ENCODE measurements around the gene PLPPR5.
"Not testable (repeated sequence)": the region's sequence is repeated elsewhere in the genome, so short reads cannot be mapped to it uniquely, and the experiment has no call there.

Gene PLPPR5, protein sequence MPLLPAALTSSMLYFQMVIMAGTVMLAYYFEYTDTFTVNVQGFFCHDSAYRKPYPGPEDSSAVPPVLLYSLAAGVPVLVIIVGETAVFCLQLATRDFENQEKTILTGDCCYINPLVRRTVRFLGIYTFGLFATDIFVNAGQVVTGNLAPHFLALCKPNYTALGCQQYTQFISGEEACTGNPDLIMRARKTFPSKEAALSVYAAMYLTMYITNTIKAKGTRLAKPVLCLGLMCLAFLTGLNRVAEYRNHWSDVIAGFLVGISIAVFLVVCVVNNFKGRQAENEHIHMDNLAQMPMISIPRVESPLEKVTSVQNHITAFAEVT

DNA sequence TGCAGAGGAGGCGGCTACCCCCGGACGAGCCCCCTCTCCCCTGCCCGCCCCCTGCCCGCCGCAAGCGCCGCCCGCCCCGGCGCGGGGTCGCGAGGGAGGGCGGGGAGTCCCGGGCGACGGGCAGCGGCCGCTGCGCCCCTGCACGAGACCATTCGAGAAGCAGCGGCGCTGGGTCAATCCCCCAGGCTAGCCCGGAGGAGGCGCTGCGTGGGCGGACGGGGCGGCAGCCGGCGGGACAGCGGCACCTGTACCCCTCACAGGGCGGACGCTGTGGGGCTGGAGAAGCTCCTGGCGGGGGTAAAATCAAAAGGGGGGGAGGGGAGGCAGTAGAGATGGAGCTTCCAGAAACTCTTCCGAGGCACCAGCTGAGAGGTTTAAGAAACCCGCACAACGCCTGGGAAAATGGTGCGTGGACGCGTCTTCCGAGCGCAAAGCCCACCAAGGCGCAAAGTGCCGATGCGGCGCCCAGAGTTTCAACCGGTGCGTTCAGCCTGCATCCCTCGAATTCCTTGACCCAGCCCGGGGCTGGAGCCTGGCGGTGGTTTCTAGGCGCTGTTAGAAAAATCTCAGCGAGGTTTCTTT, at the start of gene PLPPR5:
Gene PLPPR5 (minus strand): TSS at position 1 of the 582 bp plus-strand sequence. CDS start 190 bp downstream, outside the sequence.
- DNase-seq (ENCODE audit: low read depth in 2 of 2), result no peak

DNA sequence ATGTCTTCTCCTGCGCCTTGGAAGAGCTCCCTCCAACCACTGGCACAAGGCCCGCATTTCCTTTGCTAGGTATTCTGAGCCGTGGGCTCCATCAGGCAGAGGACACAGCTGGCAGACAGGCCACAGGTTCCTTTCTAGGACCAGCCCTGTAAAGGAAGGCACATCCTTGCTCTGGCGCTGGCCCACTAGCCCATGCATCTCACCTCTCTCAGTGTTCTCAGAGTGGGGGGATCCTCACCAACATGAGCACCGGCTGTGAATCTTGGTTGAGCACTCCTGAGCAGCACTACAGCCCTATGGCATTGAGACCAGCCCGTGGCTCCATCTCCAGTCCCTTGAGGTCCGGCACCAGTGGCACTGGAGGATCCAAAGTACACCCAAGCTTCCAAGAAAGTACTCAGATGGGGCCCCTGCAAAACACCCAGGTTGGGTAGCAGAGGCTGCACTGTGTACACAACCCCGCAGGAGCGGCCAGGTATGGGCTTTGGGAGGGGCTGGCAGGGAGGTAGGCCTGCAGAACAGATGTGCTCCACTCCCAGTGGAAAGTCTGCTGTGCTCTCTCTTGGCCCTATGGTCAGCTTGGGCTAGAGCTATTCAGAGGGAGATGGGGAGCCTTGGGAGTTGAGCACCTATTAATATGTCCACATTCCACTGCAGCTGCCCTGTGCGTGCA, 47.1 kb upstream of the PLPPR5 start:
- DNase-seq (ENCODE audit: low read depth in 2 of 2), result no peak

DNA sequence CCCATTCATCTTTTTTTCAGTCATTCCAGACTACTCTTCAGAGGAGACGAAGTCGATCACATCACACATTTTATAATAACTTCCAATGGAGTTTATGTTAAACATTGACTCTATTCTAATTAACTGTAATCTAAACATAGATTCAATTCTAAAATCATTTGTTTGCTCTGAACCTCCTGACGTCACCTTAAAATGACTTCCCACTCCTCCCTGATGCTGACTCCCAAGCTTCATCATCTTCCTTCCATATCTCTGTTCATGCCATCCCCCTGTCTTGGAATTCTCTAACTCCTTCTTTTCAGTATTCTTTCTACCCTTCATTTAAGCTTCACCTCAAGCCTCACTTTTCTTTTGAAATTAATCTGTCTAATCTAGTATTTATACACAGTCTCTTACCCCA, 45.1 kb upstream of the PLPPR5 start:
- no peak for DNase-seq (ENCODE audit: low read depth in 2 of 2)

DNA sequence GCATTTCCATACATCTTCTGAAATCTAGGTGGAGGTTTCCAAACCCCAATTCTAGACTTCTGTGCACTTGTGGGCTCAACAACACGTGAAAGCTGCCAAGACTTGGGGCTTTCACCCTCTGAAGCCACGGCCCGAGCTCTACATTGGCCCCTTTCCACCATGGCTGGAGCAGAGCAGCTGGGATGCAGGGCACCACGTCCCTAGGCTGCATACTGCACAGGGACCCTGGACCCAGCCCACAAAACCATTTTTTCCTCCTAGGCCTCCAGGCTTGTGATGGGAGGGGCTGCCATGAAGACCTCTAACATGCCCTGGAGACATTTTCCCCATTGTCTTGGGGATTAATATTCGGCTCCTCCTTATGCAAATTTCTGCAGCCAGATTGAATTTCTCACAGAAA, 32.1 kb upstream of the PLPPR5 start:
- not testable (repeated sequence) for DNase-seq (ENCODE audit: low read depth in 2 of 2)

DNA sequence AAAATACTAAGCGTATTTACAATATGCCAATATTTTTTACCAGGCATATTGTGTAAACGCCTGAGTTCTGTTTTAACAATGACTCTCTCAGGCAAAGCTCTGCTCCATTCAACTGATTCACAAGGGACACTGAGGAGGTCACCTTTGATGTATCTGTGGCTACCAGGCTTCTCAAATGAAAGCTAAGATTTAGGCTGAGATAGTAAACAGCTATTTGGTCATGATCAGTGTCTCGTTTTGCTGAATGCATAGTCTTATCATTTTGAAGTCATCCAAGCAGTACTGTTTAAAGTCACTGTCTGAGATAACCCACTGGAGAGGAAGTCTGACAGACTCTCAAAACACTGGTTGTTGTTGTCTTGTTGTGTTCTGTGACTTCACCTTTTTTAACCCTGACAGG, 13.7 kb upstream of the PLPPR5 start:
- no peak for DNase-seq (ENCODE audit: low read depth in 2 of 2)

DNA sequence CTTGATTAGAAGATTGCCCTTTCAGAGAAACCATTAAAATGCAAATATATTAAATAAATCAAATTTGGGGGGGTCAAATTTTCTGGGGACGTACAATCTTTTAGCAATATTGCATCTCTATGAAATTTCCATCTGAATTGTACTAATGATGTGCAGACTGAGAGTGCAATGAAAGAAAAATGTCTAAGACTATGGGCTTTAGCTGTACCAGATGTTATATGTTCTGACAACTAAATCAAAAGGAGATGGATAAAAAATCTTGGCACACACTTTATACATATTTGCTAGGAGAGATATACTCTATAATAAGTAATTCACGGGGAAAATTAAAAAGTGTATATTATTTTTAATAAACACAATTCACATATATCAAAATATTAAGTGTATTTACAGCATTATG, 13.0 kb upstream of the PLPPR5 start:
- no peak for DNase-seq (ENCODE audit: low read depth in 2 of 2)

DNA sequence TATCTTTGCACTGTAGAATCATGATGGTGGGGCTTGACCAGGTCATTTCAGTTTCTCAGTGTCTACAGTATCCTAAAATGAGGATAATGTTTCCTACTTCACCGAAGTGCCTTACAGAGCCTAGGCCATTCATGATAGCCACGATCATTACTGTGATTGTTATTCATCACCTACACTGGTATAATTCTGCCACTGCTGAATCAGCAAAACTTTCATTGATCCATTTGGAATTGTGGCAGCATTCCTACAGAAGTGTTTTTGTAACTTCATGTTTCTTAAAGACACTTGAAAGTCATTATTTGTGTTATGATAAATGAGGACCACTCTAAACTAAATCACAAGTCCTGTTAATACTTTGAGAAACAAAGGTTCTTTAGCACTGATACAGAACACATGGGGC, 6.0 kb upstream of the PLPPR5 start:
- DNase-seq (ENCODE audit: low read depth in 2 of 2), result no peak

DNA sequence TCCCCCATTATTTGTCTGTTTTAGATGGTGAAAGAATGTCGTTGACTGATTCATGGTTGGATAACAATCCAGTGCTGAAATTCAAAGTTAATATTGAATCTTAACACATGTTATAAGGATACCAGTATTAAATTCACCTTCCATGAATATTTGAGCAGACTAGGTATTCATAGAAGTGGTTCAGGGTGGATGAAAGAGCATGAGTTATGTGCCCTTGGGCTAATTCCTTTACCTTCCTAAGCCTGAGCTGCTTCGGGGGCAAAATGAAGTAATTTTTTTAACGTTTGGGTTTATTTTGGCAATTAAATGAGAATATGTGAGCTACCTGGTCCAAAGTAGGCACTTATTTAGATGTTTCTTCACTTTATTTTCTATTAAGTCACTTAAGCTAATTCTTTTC, 2.7 kb upstream of the PLPPR5 start:
- no peak for DNase-seq (ENCODE audit: low read depth in 2 of 2)

DNA sequence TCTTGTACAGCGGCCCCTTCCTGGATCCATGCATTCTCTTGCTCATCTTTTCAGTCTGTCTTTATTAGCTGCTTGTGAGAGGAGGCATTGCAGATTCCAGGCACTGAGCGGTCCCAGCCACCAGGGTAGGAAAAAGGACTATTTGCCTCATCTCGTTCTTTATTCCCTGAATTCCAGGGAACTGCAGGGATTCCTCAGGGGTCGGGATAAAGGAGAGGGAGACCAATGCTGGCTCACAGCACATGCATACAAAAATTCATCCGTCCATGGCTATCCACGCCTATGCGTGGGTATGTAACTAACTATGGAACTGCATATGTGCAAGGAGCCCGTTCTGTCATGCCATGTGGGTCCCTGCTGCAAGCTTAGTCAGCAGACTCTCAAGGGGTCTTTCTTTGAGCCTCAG, 879 bp upstream of the PLPPR5 start:
- DNase-seq (ENCODE audit: low read depth in 2 of 2), result no peak

DNA sequence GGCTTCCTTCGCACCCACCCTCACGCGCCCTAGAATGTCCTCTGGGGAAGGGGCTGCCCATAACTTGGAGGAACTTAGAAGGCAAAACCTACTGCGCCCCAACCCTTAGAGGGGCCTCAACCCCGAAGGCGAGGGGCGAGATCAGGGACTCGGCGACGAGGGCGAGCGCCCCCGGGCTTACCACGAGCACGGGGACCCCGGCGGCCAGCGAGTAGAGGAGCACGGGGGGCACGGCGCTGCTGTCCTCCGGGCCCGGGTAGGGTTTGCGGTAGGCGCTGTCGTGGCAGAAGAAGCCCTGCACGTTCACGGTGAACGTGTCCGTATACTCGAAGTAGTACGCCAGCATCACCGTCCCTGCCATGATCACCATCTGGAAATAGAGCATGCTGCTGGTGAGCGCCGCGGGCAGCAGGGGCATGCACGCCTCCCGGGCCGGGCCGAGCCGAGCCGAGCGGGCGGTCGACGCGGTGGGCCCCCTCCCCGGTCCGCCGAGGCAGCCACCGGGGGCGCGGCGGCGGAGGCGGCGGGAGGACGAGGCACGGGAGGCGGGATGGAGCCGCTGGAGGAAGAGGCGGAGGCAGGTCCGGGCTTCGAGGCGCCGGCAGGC, 304 bp downstream of the PLPPR5 start:
- no peak for DNase-seq (ENCODE audit: low read depth in 2 of 2)

DNA sequence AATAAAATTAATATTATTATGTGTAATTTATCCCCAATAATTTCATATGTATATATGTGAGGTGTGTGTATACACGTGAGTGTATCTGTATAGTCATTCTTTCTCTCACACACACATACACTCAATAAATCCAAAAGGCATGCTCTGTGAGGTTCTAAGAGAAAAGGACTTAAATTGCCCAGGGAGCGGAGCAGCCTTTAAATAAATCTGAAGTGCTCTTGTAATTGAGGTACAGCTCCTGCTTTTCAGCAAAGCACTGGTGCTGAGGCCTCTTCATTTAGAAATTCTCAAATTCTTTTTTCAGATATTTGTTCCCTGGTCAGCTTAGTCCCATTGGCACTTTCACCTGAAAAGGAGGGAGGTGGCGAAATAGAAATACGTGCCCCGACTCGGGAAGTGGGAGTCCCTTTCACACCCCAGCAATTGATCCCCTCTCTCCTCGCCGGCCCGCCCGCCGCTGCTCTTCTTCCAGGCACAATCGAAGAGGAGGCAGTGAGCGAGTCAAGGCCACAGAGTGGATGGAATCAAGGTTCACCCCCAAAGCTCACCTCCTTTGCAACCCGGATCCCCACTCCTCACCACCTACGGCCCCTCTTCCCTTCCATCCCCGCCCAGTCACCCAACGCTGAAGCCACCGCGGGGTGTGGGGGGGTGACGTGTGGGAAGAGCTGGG, 944 bp downstream of the PLPPR5 start:
- no peak for DNase-seq (ENCODE audit: low read depth in 2 of 2)

DNA sequence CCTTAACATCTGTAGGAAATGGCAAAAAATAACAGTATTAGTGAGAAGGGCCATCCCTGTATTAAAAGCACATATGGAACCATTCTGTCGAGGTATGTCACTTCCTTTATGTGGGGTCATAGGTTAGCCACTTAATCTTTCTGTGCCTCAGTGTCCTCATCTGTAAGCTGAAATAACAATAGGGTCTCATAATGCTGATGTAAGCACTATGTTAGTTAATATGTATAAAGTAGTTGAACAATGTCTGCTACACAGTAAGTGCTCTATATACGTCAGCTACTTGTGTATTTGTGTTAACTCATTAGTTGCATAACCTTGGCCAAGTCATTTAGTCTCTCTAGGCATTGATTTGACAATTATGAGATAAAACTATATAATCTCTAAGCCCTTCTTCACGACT, 11.8 kb downstream of the PLPPR5 start:
- no peak for DNase-seq (ENCODE audit: low read depth in 2 of 2)

DNA sequence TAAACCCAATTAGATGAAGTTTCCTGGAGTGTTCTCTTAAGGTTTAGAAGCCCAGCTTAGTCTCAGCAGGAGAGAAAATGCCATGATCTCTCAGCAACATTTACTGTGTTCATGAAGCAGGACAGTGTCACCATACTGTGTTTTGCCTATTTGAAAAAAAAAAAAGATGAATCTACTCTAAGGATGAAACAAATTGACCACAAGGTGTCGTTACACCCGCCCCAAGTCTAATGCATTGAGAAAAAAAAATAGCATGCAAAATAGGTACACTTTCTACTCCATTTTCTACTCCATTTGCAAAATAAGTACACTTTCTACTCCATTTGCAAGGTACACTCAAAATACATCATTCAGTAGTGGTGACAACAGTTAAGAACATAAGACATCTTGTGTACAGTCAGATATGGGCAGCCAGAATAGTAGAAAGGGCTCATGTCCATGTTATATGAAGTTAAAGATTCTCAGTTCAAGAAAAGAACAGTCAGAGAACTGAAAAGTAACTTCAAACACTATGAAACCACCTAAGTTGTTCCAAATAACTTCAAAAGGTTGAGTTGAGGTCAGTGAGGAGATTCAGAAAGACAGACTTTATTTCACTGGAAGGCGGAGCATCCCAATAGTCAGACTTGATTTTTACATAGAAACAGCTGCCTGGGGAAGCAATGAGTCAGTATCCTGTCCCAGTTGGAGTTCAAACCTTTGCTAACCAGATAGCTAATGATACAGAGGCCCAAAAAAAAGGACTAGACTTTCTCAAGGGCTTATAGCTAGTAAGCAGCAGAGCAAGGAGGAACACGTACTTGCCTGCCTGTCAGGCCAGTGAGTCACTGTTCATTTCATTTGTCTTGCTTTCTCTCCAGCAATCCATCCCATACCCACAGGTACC, 13.3 kb downstream of the PLPPR5 start:
- DNase-seq (ENCODE audit: low read depth in 2 of 2), result no peak

DNA sequence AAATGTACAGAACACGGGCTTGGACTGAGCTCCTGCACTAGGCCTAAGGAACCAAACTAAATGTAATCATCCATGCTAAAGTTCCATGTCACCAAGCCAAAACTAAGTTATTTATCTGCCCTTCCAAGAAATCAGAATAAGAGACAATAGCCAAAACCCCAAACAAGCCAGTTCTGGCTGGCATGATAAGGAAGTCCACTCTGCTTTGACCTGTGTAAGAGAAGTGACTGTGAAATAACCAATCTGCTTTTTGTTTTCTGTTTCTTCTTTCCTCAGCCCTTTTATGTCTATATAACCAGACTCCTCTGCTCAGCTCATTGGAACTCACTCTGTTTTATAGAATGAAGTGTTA, 15.1 kb downstream of the PLPPR5 start:
- DNase-seq (ENCODE audit: low read depth in 2 of 2), result no peak

DNA sequence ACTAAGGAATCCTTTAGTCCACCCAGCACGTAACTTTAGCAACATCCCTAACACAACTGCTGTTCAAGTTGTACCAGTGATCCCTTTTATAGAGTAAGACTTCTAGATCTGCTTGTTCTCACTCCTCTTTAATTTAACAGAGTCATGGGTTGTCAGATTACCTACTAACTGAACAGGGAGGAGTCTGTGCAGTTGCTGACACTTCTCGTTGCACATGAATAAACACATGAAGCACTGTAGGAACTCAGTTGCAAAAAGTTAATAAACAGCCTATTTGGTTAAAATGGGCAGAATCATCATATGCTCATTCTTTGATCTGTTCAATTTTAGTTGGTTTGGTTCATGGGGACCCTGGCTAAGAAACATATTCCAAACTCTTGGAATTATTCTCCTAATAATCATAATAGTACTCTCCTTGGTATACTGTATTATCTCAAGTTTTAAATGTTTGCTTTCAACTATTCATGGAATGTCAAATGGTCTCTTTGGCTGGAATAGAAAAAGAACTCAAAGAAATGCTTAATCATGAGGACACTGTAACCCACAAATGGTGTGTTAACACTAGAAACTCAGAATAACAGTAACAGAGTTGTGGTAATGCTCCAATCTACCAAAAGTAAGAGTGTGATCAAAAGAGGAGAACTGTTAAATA, 15.6 kb downstream of the PLPPR5 start:
- no peak for DNase-seq (ENCODE audit: low read depth in 2 of 2)

DNA sequence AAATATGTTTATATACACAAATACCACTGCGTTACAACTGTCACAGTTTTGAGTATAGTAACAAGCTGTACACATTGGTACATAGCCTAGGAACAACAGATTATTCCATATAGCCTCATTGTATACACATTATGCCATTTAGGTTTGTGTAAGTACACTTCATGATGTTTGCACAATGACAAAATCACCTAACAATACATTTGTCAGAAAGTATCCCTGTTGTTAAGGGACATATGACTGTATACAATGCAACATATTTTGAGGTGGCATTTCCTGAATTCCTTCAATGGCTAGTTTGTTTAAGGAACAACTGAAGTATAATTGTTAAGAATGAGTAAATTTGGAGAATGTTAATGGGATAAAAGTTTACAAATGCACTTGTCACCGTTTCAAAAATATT, 19.0 kb downstream of the PLPPR5 start:
- DNase-seq (ENCODE audit: low read depth in 2 of 2), result no peak

DNA sequence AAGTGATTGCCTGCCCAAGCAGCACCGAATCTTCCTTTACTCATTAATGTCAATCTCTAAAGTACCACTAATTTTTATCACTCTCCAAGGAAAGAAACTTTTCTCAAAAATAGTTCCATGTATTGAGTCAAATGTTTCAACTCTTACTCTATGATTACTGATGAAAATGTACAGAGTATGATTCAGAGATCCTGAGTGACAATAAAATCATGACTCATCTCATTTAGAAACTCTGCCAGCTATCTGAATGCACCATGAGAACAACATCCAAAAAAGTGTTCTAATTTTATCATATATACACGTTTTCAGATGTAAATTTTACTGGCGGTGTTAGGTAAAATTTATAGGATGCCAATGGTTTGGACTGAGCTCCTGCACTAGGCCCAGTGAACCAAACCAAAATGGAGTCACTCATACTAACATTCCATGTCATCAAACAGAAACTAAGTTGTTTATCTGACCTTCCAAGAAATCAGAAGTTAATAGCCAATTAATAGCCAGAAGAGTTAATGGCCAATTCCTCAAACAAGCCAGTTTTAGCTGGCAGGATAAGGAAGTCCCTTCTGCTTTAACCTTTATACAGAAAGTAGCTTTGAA, 22.6 kb downstream of the PLPPR5 start:
- DNase-seq (ENCODE audit: low read depth in 2 of 2), result no peak

DNA sequence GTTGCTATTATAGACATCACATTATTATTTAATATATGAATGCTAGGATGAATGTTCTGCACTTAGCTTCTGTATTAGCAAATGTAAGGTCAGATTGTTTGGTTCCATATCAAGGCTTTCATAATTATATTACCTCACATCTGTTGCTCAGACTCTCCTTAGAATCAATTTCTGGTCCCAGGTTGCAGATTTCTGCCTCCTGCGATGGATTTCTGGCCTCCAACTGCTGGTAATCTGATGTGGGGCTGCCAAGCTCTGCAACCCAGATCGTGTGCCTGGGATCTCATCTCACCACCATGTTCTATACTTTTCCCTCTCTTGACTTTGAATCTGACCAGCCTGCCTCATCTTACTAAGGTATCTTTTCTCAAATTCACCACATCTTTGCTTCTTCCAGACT, 25.2 kb downstream of the PLPPR5 start:
- no peak for DNase-seq (ENCODE audit: low read depth in 2 of 2)

DNA sequence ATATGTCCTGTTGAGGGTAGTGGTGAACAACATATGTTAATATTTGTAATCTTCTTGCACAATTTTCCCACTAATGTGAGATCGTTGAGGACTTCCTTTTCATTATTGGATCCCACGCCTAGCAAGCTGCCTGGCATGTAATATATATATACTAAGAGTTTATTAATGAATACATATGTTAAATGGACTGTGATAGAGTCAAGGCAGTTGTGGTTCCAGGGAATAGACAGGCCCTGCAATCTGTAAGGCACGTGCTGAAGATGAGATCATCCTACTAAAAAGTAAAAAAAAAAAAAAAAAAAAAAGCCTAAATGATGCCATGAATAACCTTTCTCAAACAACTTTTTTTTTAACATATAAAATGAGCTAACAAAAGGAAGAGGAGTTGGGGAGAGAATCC, 28.9 kb downstream of the PLPPR5 start:
- no peak for DNase-seq (ENCODE audit: low read depth in 2 of 2)

DNA sequence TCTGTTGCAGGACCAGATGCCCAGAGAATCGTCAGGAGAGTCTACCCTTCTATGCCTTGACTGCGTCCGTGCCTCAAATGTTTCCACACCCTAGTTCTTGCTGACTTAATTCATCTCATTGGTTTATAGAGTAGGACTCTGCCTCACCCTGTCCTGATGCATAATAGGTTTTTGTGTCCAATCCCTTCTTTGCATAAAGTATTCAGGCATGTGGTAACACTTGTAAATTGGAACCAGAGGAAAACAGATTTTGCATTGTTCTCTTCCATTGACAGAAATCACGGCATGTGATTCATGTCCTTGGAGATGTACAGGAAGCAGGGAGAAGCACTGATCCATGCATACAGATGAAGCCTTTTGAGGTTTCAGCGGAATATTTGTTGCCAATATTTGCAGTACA, 29.5 kb downstream of the PLPPR5 start:
- DNase-seq (ENCODE audit: low read depth in 2 of 2), result no peak

Measured in stimulated activated CD8-positive, alpha-beta memory T cell treated with anti-CD3 and anti-CD28 coated beads, Interleukin-15, amount 100 ng/mL, for 4 hours (primary cell).